HG02885 (cell line): ENCODE measurements around the gene XPO6.
A peak's percentile ranks its signal among the peaks of the same experiment; 100 is the strongest.

Experiments
- ATAC-seq: cut with Tn5 transposase; IDR thresholded peaks from one replicate; pipeline ENCODE4 v1.9.1; 2021; ENCODE audit warnings: mild to moderate bottlenecking; ENCODE audit not compliant: unreplicated experiment, poor library complexity

XPO6 gene

DNA sequence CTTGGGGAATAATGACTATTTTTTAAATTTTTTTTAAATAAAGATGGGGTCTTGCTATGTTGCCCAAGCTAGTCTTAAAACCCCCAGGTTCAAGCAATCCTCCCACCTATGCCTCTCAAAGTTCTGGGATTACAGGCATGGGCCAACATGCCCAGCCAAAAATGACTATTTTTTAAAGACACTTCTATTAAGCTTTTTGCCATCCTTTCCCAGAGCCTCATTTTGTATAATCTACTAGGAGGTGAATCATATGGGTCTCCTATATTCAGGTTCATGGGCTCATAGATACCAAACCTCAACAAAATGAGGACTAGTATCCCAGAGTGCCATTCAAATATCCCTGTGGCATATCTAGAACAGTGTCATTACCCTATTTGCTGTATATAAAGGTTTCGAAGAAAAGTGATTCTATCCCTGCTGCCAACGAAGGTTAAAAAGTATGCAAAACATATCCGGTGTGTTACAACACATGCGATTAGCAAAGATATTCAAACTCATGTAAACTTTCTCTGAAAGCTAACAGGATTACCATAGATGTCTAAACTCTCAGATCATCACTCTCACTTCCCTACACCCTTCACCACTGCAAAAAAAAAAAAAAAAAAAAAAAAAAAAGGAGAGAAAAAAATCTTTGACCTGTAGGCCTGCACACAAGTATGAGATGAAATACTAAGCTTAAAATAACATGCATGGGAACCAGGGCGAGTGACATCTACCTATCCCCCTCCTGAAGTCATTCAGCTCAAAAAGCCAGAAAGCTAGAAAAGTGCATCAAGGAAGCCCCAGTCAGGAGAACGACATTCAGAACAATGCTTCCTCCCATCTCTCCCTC lies 23.5 kb downstream of the XPO6 start:
- peak; percentile 65 for ATAC-seq

DNA sequence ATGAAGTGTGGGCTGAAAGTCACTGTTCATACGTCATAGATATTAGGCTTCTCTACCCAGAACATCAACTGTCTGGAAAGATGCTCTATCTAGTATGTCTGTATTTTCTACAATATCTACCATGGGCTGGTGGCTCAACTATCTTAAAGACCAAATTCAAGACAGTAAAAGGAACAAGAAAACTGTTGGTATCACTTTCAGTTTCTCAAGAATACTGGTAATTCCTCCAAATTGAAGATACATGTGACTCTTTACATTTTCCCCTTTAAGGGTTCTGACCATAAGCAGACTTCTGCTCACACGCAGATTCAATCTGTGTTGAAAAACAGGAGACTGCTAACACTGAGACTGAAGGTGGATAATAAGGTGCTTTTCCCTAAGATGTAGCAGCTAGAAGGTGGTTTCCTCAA lies 24.2 kb downstream of the XPO6 start:
- peak; percentile 52 for ATAC-seq

DNA sequence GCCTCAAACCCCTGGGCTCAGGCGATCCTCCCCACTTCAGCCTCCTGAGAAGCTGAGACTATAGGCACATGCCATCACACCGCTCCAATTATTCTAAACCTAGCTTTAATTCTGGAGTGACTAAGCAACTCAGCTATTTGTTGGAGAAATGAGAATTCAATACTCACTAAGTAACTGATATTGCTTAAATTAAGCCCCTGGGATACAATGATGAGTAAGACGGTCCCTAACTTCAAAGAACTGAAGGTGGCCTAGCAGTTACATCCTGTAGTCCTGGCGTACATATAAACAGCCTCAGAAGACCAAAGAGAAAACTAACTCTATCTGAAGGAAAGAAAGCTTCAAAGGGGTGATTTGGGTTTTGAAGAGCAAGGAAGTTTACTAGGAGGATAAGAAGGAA lies 25.0 kb downstream of the XPO6 start:
- ATAC-seq = no peak

DNA sequence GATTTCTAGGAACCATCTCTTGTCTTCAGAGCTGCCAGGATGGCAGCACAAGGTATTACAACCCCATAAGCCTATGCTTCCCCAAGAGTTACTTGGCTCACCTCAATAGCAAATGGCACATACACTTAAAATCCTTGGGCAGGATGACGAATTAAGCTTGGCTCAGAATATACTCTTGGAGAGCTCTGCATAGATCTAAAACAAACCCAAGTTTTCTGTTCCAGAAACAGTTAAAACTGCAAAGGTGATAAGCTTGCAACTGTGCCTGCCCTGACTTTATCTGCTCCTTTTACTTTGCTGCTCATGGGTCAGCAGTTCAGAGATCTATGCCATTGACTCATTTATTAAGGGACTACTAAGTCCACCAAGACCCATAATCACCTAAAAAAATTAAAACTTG lies 26.1 kb downstream of the XPO6 start:
- ATAC-seq = no peak

DNA sequence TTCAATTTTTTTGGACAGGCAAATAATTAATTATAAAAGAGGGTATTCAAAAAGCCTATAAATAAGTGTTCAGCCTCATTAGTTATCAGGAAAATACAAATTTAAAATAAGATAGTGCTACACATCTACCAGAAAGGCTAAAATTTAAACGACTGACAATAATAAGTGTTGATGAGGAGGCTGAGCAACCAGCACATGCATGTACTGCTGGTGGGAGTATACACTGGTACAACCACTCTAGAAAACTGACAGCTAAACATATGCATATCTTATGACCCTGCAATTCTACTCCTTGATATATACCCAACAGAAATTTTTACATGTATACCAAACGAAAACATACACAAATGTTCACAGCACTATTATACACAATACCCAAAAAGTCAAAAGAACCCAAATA lies 27.1 kb downstream of the XPO6 start:
- ATAC-seq = no peak

DNA sequence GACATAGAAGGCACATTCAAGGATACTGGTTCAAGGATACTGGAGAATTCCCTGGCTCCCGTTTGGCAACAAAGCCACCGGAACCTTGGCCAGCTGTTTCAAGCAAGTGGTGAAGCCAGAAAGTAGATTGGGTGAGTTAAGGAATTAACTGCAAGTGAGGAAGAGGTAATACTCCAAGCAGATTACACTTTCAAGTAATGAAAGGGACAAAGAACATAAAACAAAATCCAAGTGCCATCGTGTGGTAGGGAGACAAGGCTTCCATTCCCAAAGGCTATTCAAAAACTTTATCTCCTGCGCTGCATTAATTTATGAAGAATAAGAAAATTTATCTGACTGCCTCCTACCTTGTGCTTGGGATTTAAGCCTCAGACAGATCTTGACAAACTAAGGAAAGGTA lies 27.8 kb downstream of the XPO6 start:
- no peak for ATAC-seq

DNA sequence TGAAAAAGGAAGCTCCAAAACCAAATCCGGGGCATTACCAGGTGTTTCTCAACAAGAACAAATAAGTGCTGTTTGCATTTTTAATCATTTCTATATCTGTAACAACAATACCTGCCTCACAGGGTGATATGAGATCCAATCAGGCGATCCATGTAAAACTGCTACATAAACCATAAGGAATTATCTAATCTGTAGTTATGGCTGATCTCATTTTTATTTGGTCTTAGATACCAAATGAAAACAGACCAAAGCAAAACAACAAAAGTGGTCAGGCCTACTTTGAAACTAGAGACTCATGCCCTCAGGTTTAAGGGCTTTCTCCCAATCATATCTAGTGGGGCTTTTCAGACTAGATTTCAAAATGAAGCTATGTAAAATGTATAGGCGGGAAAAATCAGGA lies 28.3 kb downstream of the XPO6 start:
- ATAC-seq = no peak

DNA sequence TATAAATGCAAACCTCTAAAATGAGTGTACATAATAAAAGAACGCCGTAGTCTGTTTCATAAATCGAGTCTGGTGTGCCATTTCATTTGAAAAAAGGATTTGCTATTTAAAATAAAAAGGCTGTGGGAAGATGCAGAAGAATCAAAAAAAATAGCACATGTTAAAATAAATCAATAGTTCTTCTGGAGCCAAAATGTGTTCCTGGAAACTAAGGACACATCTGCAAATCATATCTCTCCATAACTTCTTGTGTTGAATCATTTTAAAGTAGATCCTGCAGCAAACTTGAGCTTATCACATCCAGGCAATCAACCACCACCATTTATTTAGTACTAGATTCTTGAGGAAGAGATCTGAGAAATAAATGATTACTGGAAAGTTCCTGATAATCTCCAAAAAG lies 29.0 kb downstream of the XPO6 start:
- ATAC-seq = no peak

DNA sequence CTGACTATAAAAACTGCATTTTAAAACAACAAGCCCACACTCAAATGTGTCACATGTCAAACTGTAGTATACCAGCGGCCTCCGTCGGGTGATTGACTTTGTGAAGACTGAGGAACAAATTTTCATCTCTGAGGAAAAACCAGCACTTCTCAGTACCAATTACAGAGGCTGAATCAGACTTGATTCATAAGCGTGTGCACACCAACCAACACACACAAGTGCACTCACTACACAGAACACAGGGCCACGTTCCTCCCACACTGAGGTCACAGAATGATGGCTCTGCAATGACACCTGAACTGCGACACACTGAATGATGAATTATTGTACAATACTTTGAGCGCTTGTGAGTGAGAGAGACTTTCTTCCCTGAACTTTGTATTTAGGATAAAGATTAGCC lies 29.6 kb downstream of the XPO6 start:
- no peak for ATAC-seq

DNA sequence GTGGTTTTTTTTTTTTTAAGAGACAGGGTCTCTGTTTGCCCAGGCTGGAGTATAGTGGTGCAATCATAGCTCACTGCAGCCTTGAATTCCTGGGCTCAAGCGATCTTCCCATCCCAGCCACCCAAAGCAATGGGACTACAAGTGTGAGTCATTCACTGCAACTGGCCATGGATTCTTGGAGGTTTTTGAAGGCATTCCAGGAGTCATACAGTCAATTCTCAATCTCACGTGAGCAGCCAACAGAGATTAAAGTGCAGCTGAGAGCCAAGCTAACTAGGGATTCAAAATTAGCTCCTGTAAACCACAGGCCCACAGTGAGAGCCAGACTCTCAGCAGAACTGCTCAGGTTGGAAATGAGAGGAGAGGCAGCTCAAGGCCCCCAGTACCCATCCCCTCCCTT lies 30.2 kb downstream of the XPO6 start:
- ATAC-seq = no peak

DNA sequence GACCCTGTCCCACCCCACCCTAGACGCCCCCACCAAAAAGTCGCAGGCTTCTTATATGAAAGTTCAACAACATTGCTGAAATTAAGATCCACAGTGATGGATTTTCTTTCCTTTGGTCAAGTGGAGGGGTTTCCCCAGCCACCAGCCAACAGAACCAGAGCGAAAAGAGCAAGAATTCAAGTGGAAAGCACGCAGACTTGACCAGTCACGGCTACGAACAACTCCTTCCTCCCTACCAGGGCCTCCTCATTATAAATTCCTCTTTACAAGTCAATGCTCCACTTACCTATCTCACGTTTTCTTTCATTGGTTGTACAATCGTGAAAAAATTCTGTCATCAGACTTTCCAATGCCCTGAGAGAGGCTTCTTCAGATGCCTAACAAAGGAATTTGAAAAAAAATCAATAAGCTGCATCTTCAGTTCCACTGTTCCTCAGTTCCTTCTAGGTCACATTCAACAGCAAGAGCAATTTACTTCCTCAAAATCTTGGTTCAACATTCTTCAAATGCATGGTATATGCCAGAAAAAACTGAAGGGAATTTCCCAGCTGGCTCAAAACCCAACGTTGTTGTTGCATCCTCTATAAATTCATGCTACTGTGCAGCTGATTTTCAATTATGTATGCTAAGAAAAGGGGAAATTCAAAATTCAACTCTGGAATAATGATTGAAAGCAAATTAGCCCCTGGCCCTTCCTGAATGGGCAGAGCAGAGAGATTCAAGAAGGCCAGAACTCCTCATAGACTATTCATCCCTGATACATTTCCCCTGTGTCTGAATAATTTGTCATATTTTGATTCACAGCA lies 30.9 kb downstream of the XPO6 start:
- ATAC-seq = no peak

DNA sequence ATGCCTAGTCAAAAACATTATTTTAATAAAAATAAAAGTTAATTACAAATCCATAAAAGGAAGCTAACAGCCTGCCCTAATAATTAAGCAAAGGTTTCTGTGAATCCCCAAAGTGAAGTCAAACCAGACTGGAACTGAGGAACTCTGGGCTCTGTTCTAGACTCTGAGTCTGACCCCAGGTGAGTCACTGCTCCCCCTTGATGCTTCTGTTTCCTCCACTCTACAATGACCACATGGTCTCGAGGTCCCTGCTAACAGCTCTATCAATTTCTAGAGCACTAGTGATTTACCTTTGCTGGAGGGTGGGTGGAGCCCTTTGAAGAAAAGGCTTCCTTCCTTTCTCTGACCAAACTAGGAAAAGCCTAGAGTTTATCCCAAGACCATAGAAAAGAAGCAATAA lies 32.4 kb downstream of the XPO6 start:
- no peak for ATAC-seq

DNA sequence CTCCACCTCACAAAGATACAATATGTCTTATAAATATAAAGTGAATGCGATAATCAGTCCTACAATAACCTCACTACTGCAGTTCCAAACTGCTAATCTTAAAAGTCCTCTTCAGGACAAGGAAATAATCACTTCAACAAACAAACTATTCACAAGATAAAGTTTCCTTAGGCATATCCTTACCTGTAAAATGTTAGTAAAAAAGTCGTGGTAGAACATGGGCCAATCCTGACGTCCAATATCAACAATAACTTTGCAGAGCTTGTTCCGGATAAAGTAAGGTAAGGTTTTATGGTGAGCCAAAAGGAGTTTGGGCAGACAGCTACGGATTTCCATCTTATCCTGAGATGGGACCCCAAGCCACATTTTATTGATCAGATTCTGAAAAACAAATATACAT lies 36.0 kb downstream of the XPO6 start:
- no peak for ATAC-seq

DNA sequence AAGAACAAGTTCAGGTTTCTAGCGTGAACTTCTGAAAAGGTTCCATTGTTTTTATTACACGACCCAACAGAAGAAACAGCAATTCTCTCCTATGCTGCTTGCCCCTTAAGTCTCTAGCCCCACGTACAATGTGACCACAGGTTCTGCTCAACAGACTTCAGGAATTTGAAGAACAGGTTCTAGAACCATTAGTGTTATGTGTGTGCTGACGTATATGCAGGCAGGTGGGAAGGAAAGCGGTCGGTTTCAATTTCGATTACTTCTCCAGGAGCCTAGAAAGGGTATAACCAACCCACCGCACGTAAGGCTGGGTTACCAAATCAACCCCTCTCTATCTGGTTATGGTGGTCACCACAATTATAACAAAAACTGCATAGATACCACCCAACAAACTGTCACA lies 39.4 kb downstream of the XPO6 start:
- ATAC-seq = no peak

DNA sequence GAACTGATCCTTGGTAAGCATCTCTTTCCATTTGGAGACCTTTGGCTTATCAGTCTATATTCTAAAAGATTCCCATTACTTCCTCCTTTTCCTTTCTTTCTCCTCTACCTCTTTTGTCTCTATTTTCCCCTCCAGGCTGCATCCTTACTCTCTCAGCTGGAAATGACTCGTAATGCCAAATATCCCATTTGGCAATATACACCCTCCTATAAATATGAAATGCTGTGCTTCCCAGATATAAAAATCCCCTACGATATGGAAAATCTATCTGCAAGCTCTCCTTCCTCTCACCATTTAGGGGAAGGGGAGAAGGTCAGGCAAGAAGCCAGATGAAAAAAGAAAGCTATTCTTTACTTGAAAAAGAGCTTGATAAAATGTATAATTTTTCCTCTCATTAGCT lies 39.9 kb downstream of the XPO6 start:
- no peak for ATAC-seq

DNA sequence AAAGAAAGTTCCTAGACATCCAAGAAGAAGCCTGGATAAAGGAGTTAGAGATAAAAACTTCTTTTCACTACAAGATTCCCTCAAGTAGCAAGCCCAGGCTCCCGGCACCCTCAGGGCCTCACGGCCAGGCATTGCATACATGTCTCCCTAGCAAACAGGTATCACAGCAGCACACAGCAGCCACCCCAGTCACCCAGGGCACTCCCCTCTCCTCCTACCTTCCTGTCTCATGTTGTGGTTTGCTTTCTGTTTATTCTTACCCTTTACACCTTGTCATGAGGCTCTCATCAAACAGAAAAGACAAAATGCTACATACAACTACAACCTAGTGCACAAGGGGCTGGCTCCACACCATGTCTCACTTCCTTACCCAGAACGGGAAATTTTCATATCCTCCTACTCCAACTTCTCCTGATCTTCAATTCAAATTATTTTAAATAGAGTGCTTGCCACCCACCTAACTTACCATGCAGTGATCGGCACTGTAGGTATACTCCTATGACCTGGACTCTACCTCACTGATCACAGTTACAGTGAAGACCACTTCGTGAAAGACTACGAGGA lies 42.7 kb downstream of the XPO6 start:
- ATAC-seq = no peak

DNA sequence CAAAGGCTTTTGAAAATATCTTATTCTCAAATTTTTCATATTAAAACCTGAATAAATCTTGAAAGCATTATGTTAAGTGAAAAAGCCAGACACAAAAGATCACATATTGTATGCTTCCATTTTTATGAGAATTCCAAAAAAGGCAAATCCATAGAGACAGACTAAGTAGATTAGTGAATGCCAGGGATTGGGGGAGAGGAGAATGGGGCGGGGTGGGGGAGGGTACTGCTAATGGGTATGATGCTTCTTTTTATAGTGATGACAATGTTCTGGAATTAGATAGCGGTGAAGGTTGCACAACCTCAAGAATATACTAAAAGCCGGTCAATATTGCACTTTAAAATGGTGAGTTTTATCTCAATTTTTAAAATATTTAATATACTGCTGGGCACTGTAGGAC lies 44.0 kb downstream of the XPO6 start:
- no peak for ATAC-seq

DNA sequence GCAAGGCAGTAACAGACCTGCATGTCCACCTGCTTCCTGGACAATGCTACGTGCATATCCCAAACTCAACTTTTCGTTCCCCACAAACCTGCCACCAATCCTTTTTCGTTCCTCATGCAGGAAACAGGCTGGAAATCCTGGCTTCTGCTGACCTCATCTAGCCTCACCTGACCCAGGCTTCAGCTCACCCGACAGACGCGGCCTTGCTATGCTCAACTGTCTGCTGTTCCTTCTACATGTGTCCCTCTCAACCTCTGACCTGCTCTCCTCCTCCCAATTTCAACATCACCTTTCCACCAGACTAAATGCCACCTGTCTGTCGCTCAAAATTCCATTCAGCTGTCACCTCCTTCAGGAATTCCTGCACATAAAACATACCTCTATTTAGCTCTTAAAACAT lies 44.5 kb downstream of the XPO6 start:
- no peak for ATAC-seq

DNA sequence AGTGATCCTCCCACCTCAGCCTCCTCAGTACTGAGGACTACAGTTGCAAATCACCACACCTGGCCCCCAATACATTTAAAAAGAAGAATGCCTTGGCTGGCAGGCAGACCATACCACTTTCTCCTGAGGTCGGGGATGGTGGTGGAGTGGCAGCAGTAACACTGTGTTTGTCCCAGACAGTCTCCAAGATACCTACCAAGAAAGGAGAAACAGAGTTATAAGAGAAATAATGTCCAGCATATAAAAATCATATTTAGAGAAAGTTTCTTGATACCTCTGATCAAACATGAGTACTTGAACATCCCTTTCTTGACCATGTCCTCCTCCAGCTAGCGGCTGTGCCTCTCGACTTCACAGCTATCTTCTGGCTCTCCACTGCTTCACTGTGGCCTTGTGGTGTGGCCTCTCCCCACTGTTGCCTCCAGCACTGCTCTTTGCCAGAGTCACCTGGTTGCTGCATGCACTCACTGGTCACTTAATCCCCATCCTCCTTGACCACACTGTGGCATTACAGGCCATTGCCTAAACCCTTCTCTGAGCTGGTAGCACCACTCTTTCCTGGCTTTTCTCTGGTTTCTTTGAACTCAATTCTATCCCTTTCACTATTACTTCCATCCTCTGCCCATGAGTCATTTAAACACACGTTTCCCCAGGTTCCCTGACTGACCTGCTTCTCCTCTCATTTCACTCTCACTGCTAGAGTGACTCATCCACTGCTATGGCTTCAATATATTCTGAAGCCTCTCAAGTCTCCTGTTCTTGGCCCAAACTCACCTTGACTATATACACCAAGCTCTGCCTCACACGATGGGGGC lies 45.2 kb downstream of the XPO6 start:
- no peak for ATAC-seq

DNA sequence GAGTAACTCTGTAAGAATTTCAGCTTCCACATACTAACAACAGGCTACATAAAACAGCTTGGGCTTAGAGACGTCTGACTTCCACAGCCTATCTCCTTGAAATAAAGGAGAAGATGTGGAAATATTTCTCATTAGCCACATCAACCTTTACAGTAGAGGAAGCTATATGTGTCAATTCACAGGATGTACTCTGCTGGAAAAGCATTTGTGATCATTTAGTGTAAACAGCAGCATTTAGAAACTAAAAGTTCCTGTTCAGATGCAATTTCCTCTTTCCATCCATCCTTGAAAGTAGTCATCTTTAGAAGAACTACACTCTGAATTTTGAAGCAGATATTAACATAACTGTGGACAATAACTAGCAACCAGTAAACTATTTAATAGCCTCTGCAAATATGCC lies 46.2 kb downstream of the XPO6 start:
- no peak for ATAC-seq

DNA sequence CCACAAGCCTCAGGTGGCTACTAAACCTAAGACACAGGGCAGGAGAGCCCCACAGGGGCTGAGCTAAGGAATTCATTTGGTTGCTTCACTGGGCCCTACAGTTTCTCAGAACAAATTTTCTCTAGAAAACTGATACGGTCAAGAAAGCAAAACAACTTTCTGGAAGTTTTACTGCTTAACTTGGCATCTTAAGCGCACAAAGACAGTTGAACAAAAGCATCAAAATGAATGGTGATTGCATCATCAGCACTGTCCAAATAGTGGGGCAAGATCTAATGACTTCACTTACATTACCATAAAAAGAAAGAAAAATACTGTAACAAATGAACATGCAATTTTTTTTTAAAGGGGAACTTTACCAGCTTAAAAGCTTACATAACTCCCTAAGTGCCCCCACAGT lies 47.6 kb downstream of the XPO6 start:
- ATAC-seq = no peak
